A673 (cell line): Measurements from ENCODE around the gene KLHL14. TPM values are rescaled to one million over a fixed set of nuclear protein-coding genes. Genes with fewer than 3 reads are reported as not detected.

ENCODE experiments used
- BruUV-seq: library from RNA; stranded (reverse); fragments of 400-500 nt; replicated peaks from 2 replicates; lab custom pipeline; 2021; lab: Mats Ljungman, UMichigan
- CTCF ChIA-PET: fragments of 300-600 bp; sonication (Branson Sonifier 250); formaldehyde crosslinking; loops from one replicate; lab custom pipeline; 2022; ENCODE audit warnings: antibody characterized with exemption; lab: Charles Lee
- POLR2A ChIA-PET: fragments of 300-600 bp; sonication (Branson Sonifier 250); formaldehyde crosslinking; loops from one replicate; lab custom pipeline; 2022; ENCODE audit warnings: antibody characterized with exemption; ENCODE audit not compliant: low non-redundant PET; lab: Charles Lee
- DNase-seq: peaks from one replicate; pipeline ENCODE4 v3.0.0-alpha.2; 2015; ENCODE audit warnings: low spot score
- H3K27ac ChIP-seq: fragments of 200-600 bp; sonication (generic); 2 replicates; pipeline ENCODE4 v1.5.1; 2016; ENCODE audit warnings: mixed run types, low read depth, mild to moderate bottlenecking, mixed read lengths, antibody characterized with exemption, low read length; ENCODE audit not compliant: poor library complexity, severe bottlenecking
- H3K27me3 ChIP-seq: fragments of 200-600 bp; sonication (generic); replicated peaks from 2 replicates; pipeline ENCODE4 v1.6.1; 2017; ENCODE audit warnings: mixed run types, low read depth, mild to moderate bottlenecking, mixed read lengths, antibody characterized with exemption, low read length; ENCODE audit not compliant: insufficient read depth, poor library complexity
- H3K36me3 ChIP-seq: fragments of 200-600 bp; sonication (generic); 2 replicates; pipeline ENCODE4 v1.6.1; 2016; ENCODE audit warnings: mixed run types, mild to moderate bottlenecking, mixed read lengths, antibody characterized with exemption, low read length; ENCODE audit not compliant: insufficient read depth, poor library complexity, severe bottlenecking
- H3K4me1 ChIP-seq: fragments of 200-600 bp; sonication (generic); 2 replicates; pipeline ENCODE4 v1.6.1; 2017; ENCODE audit warnings: mixed run types, mild to moderate bottlenecking, mixed read lengths, antibody characterized with exemption, low read length; ENCODE audit not compliant: insufficient read depth, poor library complexity, severe bottlenecking
- H3K4me3 ChIP-seq: fragments of 200-600 bp; sonication (generic); 2 replicates; pipeline ENCODE4 v1.5.1; 2016; ENCODE audit warnings: low read depth, mixed run types, mild to moderate bottlenecking, mixed read lengths, low read length; ENCODE audit not compliant: poor library complexity, severe bottlenecking
- H3K9me3 ChIP-seq: fragments of 200-600 bp; sonication (generic); 2 replicates; pipeline ENCODE4 v1.6.1; 2016; ENCODE audit warnings: mixed run types, low read depth, mild to moderate bottlenecking, mixed read lengths, antibody characterized with exemption, low read length; ENCODE audit not compliant: poor library complexity, severe bottlenecking
- CTCF ChIP-seq: fragments of 300-800, 200-600 bp; sonication (generic); conservative IDR thresholded peaks from 2 replicates; pipeline ENCODE4 v1.5.1; 2017; ENCODE audit warnings: low read depth, mild to moderate bottlenecking, antibody characterized with exemption, low read length, moderate library complexity, mixed read lengths
- EZH2 ChIP-seq: fragments of 200-600 bp; sonication (generic); IDR thresholded peaks from 2 replicates; pipeline ENCODE4 v1.6.1; 2017; ENCODE audit warnings: borderline replicate concordance, low read depth, mild to moderate bottlenecking, mixed read lengths, antibody characterized with exemption, low read length; ENCODE audit not compliant: poor library complexity, severe bottlenecking
- intact Hi-C: fragments of 100-400 bp; cut with micrococcal nuclease; formaldehyde crosslinking; loops from one replicate; pipeline ENCODE4 v1.10.0; 2022; ENCODE audit not compliant: unreplicated experiment
- total RNA-seq: library from RNA; stranded (reverse); gene quantifications from 2 replicates; pipeline ENCODE4 v1.2.3, GENCODE V29; 2021

Gene KLHL14
- total RNA-seq, 1 experiment from 2014 or later, result 2.3 TPM

- TF ChIP-seq EZH2, result no peak
- TF ChIP-seq CTCF, result no peak
- H3K27ac ChIP-seq, result no peak overlapping the region
- intact Hi-C loops, result no loop called here
- peaks cover 2% of the 10 kb centered on the region for H3K9me3 ChIP-seq
- ChIA-PET POLR2A (no interaction called here), CTCF (no interaction called here)
- BruUV-seq, result no TSS peak
- no peak for DNase-seq
- no peaks in the 10 kb centered on the region for H3K4me1 ChIP-seq
- no peaks in the 10 kb centered on the region for H3K36me3 ChIP-seq
- no peak overlapping the region for H3K4me3 ChIP-seq
- no peaks in the 10 kb centered on the region for H3K27me3 ChIP-seq
Observed at GRCh38 chr18:32803568-32803967, 30.7 kb upstream of the KLHL14 start.

- ChIA-PET POLR2A (no interaction called here), CTCF (no interaction called here)
- intact Hi-C loops, result no loop called here
- no peak overlapping the region for H3K27ac ChIP-seq
- H3K36me3 ChIP-seq, result no peaks in the 10 kb centered on the region
- peaks cover 8% of the 10 kb centered on the region for H3K9me3 ChIP-seq
- no peaks in the 10 kb centered on the region for H3K4me1 ChIP-seq
- no peak for TF ChIP-seq EZH2
- TF ChIP-seq CTCF, result no peak
- no peak overlapping the region for H3K4me3 ChIP-seq
- no peak for DNase-seq
- no peaks in the 10 kb centered on the region for H3K27me3 ChIP-seq
- no TSS peak for BruUV-seq
Observed at GRCh38 chr18:32802591-32803451, 30.0 kb upstream of the KLHL14 start.

- no peak for DNase-seq
- Histone ChIP-seq H3K36me3 (no peaks in the 10 kb centered on the region), H3K27me3 (no peaks in the 10 kb centered on the region), H3K9me3 (peaks cover 9% of the 10 kb centered on the region), H3K4me1 (no peaks in the 10 kb centered on the region), H3K27ac (no peak overlapping the region), H3K4me3 (no peak overlapping the region)
- intact Hi-C loops, result no loop called here
- POLR2A ChIA-PET, result no interaction called here
- CTCF ChIA-PET, result no interaction called here
- BruUV-seq, result no TSS peak
- TF ChIP-seq CTCF (no peak), EZH2 (no peak)
Observed at GRCh38 chr18:32801228-32801627, 28.4 kb upstream of the KLHL14 start.
